Neutrophil (primary cell): ENCODE measurements around the gene GALNT16.

Experiments
- H3K27ac ChIP-seq: fragments of 200-600 bp; sonication (generic); 2 replicates; pipeline ENCODE4 v1.5.1; 2016; ENCODE audit warnings: mild to moderate bottlenecking, moderate library complexity
- H3K27me3 ChIP-seq: fragments of 200-600 bp; sonication (generic); 2 replicates; pipeline ENCODE4 v1.6.0; 2016; ENCODE audit warnings: mild to moderate bottlenecking
- H3K36me3 ChIP-seq: fragments of 200-600 bp; sonication (generic); 2 replicates; pipeline ENCODE4 v1.5.1; 2017
- H3K4me1 ChIP-seq, 2 experiments: fragments of 200-600 bp in 1 of 2; sonication (generic) in 1 of 2; 1 replicate in 1 of 2; 2 replicates in 1 of 2; pipeline versions ENCODE4 v1.5.1 to v1.6.1; 2013 to 2016; ENCODE audit warnings: low read depth in 1 of 2, low read length in 1 of 2, mild to moderate bottlenecking in 1 of 2, moderate library complexity in 1 of 2; ENCODE audit not compliant: control insufficient read depth in 1 of 2, insufficient read depth in 1 of 2
- H3K4me3 ChIP-seq, 2 experiments: fragments of 200-600 bp in 1 of 2; sonication (generic) in 1 of 2; 1 replicate in 1 of 2; 2 replicates in 1 of 2; pipeline ENCODE4 v1.5.1; 2013 to 2016; ENCODE audit warnings: low read depth in 1 of 2, low read length in 1 of 2, mild to moderate bottlenecking in 1 of 2, moderate library complexity in 1 of 2
- H3K9me3 ChIP-seq: fragments of 200-600 bp; sonication (generic); 2 replicates; pipeline ENCODE4 v1.5.1; 2016
- CTCF ChIP-seq: fragments of 200-600 bp; sonication (generic); IDR thresholded peaks from 2 replicates; pipeline ENCODE4 v1.5.1; 2016; ENCODE audit warnings: antibody characterized with exemption

The GALNT16 gene

GRCh38 chr14:69238883-69239282 lies 21.1 kb upstream of the GALNT16 start:
- Histone ChIP-seq H3K4me3 (no peak overlapping the region), H3K36me3 (peaks cover 49% of the 10 kb centered on the region), H3K27me3 (no peaks in the 10 kb centered on the region), H3K27ac (no peak overlapping the region), H3K4me1 (no peaks in the 10 kb centered on the region), H3K9me3 (no peaks in the 10 kb centered on the region)
- TF ChIP-seq CTCF: no peak

GRCh38 chr14:69240527-69241173 lies 19.3 kb upstream of the GALNT16 start:
- Histone ChIP-seq H3K4me1 (no peaks in the 10 kb centered on the region), H3K27me3 (no peaks in the 10 kb centered on the region), H3K36me3 (peaks cover 46% of the 10 kb centered on the region), H3K9me3 (no peaks in the 10 kb centered on the region), H3K27ac (no peak overlapping the region), H3K4me3 (no peak overlapping the region)
- no peak for TF ChIP-seq CTCF

GRCh38 chr14:69241577-69241976 lies 18.4 kb upstream of the GALNT16 start:
- Histone ChIP-seq H3K4me3 (no peak overlapping the region), H3K27me3 (no peaks in the 10 kb centered on the region), H3K4me1 (no peaks in the 10 kb centered on the region), H3K27ac (no peak overlapping the region), H3K9me3 (no peaks in the 10 kb centered on the region), H3K36me3 (peaks cover 36% of the 10 kb centered on the region)
- no peak for TF ChIP-seq CTCF

- peaks cover 27% of the 10 kb centered on the region for H3K36me3 ChIP-seq
- no peak overlapping the region for H3K4me3 ChIP-seq
- no peaks in the 10 kb centered on the region for H3K4me1 ChIP-seq
- no peaks in the 10 kb centered on the region for H3K27me3 ChIP-seq
- peak; percentile 52 for TF ChIP-seq CTCF
- no peak overlapping the region for H3K27ac ChIP-seq
- H3K9me3 ChIP-seq: no peaks in the 10 kb centered on the region
These were observed 17.4 kb upstream of the GALNT16 start for GRCh38 chr14:69242311-69243224.

GRCh38 chr14:69244946-69245345 lies 15.0 kb upstream of the GALNT16 start:
- Histone ChIP-seq H3K27me3 (no peaks in the 10 kb centered on the region), H3K4me3 (no peak overlapping the region), H3K36me3 (peaks cover 11% of the 10 kb centered on the region), H3K9me3 (no peaks in the 10 kb centered on the region), H3K4me1 (no peaks in the 10 kb centered on the region), H3K27ac (no peak overlapping the region)
- TF ChIP-seq CTCF: no peak
